ENCODE results near the gene NCOA3. TPM values are rescaled to one million over a fixed set of nuclear protein-coding genes. Genes with fewer than 3 reads are reported as not detected.

Gene NCOA3
- total and polyA plus RNA-seq, 8 donors = 34.5 to 41.5 (median 38.2) TPM

- H3K36me3 ChIP-seq = no peaks in the 10 kb centered on the region
- intact Hi-C loops (cut with DNase I) = no loop called here
Measured at GRCh38 chr20:47466704-47467459, 34.8 kb upstream of the NCOA3 start.

DNA sequence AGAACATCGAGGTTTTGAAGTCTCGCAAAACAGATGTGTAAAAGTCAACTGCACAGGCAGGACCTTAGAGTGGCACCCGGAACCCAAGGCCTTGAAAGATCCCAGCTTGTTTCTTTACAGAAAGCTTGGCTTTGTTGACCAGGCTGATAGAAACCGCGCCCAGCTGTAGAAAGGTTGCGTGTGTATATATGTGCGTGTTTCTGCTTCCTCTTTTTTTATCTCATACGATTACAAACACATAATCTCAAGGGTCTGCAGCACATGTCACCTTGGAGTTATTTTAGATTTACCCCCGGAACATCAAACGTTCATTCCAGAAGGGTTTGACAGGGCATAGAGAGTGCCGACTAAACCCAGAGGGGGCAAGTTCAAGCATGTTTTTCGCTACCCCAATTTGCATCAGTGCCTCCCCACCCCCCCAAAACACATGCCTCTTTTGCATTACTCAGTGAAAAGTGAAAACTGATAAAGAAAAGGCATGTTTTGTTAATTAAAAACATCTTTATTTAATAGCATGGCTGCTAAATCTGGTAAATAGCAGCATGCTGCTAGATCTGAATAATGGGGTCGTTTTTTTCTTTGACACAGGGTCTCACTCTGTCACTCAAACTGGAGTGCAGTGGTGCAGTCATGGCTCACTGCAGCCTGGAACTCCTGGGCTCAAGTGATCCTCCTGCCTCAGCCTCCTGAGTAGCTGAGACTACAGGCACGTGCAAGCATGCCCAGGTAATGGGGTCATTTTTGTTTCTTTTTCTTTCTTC, 33.2 kb upstream of the NCOA3 start:
- intact Hi-C loops (cut with DNase I) = no loop called here
- H3K9me3 ChIP-seq = no peaks in the 10 kb centered on the region
- H3K27me3 ChIP-seq = no peaks in the 10 kb centered on the region
- TF ChIP-seq, protein P1, sequence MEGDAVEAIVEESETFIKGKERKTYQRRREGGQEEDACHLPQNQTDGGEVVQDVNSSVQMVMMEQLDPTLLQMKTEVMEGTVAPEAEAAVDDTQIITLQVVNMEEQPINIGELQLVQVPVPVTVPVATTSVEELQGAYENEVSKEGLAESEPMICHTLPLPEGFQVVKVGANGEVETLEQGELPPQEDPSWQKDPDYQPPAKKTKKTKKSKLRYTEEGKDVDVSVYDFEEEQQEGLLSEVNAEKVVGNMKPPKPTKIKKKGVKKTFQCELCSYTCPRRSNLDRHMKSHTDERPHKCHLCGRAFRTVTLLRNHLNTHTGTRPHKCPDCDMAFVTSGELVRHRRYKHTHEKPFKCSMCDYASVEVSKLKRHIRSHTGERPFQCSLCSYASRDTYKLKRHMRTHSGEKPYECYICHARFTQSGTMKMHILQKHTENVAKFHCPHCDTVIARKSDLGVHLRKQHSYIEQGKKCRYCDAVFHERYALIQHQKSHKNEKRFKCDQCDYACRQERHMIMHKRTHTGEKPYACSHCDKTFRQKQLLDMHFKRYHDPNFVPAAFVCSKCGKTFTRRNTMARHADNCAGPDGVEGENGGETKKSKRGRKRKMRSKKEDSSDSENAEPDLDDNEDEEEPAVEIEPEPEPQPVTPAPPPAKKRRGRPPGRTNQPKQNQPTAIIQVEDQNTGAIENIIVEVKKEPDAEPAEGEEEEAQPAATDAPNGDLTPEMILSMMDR (IDR thresholded peaks at IDR 0.05) = no peak
- DNase-seq (no peak), ATAC-seq (no peak)
- H3K36me3 ChIP-seq = no peaks in the 10 kb centered on the region
- no peak overlapping the region for H3K27ac ChIP-seq
- H3K4me1 ChIP-seq = peaks cover 4 to 19% of the 10 kb centered on the region in 2 donors
- no peak overlapping the region for H3K4me3 ChIP-seq

More at GRCh38 chr20:47466704-47467459, 34.8 kb upstream of the NCOA3 start:
- DNase-seq (no peak), ATAC-seq (no peak)
- H3K27me3 ChIP-seq = no peaks in the 10 kb centered on the region
- no peak overlapping the region for H3K4me3 ChIP-seq
- TF ChIP-seq, protein P1 (IDR thresholded peaks at IDR 0.05) = no peak
- H3K27ac ChIP-seq = no peak overlapping the region
- H3K9me3 ChIP-seq = no peaks in the 10 kb centered on the region
- peaks cover 4 to 22% of the 10 kb centered on the region in 2 donors for H3K4me1 ChIP-seq

DNA sequence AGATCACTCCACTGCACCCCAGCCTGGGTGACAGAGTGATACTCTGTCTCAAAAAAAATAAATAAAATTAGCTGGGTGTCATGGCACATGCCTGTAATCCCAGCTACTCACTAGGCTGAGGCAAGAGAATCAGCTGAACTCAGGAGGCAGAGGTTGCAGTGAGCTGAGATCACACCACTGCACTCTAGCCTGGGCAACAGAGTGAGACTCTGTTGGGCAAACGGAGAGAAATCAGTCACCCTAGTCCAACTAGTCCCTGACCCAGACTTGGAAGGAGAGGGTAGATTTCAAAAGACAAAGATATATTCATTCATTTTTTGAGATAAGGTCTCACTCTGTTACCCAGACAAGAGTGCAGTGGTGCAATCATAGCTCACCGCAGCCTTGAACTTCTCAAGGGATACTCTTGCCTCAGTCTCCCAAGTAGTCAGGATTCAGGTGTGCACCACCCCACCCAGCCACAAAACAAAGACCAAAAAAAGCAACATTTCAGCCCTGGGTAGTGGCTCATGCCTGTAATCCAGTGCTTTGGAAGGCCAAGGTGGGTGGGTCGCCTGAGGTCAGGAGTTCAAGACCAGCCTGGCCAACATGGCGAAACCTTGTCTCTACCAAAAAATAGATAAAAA, 26.2 kb upstream of the NCOA3 start:
- H3K9me3 ChIP-seq = no peaks in the 10 kb centered on the region
- TF ChIP-seq, protein P1 (IDR thresholded peaks at IDR 0.05) = no peak
- no peaks in the 10 kb centered on the region for H3K27me3 ChIP-seq
- H3K4me1 ChIP-seq = no peaks in the 10 kb centered on the region
- no peaks in the 10 kb centered on the region for H3K36me3 ChIP-seq
- H3K27ac ChIP-seq = no peak overlapping the region
- ATAC-seq (no peak), DNase-seq (no peak)
- intact Hi-C loops (cut with DNase I) = no loop called here
- no peak overlapping the region for H3K4me3 ChIP-seq

- no peak overlapping the region for H3K4me3 ChIP-seq
- H3K36me3 ChIP-seq = no peaks in the 10 kb centered on the region
- DNase-seq = no peak
- no peaks in the 10 kb centered on the region for H3K9me3 ChIP-seq
- H3K27me3 ChIP-seq = no peaks in the 10 kb centered on the region
- no peak for ATAC-seq
- intact Hi-C loops (cut with DNase I) = no loop called here
- H3K4me1 ChIP-seq = no peaks in the 10 kb centered on the region
- TF ChIP-seq, protein P1 (IDR thresholded peaks at IDR 0.05) = no peak
- H3K27ac ChIP-seq = no peak overlapping the region
Measured at GRCh38 chr20:47476452-47476851, 25.2 kb upstream of the NCOA3 start.

DNA sequence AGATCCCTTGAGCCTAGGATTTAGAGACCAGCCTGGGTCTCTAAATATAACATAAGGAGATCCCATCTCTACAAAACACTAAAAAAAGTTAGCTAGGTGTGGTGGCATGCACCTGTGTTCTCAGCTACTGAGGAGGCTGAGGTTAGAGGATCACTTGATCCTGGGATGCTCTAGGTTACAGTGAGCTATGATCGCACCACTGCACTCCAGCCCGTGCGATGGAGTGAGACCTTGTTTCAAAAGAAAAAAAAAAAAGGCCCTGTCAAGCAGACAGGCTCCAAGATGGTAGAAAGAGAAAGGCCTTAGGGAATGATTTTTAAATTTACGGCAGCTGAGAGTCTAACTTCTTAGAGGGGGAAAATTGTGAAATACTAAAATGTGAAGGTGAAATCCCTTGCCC, 22.6 kb upstream of the NCOA3 start:
- Histone ChIP-seq H3K4me1 (no peaks in the 10 kb centered on the region), H3K36me3 (no peaks in the 10 kb centered on the region), H3K9me3 (no peaks in the 10 kb centered on the region), H3K27me3 (no peaks in the 10 kb centered on the region), H3K27ac (peak overlapping the region in 1 of 2 donors; percentile 28), H3K4me3 (no peak overlapping the region)
- DNase-seq (no peak), ATAC-seq (no peak)
- TF ChIP-seq, protein P1 (IDR thresholded peaks at IDR 0.05) = no peak
- intact Hi-C loops (cut with DNase I) = no loop called here
